ENCODE data around the gene GRM2.
"Not testable (repeated sequence)": the region's sequence is repeated elsewhere in the genome, so short reads cannot be mapped to it uniquely, and the experiment has no call there.

GRM2 gene

DNA sequence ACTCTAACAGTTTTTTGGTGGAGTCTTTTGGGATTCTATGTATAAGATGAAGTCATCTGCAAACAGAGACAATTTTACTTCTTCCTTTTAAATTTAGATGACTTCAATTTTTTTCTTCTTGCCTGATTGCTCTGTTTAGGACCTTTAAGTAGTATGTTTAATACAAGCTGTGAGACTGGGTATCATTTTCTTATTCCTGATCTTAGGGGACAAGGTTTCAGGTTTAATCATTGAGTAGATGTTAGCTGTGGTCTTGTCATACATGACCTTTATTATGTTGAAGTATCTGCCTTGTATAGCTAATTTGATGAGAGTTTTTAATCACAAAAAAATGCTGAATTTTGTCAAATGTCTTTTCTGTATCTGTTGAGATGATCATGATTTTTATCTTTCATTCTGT is 20.6 kb downstream of the GRM2 start:
- no peaks in the 10 kb centered on the region for H3K4me1 ChIP-seq (ENCODE audit: control insufficient read depth, insufficient read depth, low read length, poor library complexity, severe bottlenecking)
- no peaks in the 10 kb centered on the region for H3K9me3 ChIP-seq (ENCODE audit: control insufficient read depth, low read length)
- H3K36me3 ChIP-seq (ENCODE audit: control insufficient read depth, insufficient read depth, low read length), result no peaks in the 10 kb centered on the region
- H3K4me3 ChIP-seq (ENCODE audit: extremely low read depth, insufficient read depth, low read length, poor library complexity, severe bottlenecking), result no peak overlapping the region
- no peak overlapping the region for H3K27ac ChIP-seq (ENCODE audit: low read depth, low read length, severe bottlenecking)

DNA sequence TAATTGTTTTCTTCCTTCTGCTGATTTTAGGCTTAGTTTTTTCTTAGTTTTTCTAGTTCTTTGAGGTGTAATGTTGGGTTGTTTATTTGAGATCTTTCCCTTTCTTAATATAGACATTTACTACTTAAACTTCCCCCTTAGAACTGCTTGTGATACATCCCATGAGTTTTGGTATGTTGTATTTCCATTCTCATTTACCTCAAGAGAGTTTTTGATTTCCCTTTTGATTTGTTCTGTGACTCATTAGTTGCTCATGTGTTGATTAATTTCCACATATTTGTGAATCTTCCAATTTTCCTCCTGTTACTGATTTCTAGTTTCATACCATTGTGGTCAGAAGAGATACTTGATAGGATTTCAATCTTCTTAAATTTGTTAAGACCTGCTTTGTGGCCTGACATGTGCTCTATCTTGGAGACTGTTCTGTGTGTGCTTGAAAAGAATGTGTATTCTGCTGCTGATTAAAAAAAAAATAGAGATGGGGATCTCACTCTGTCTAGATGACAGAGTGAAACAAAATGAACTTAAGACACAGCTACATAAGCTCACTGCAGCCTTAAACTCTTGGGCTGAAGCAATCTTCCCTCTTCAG is 22.3 kb downstream of the GRM2 start:
- Histone ChIP-seq H3K36me3 (ENCODE audit: control insufficient read depth, insufficient read depth, low read length) (no peaks in the 10 kb centered on the region), H3K4me1 (ENCODE audit: control insufficient read depth, insufficient read depth, low read length, poor library complexity, severe bottlenecking) (no peaks in the 10 kb centered on the region), H3K27ac (ENCODE audit: low read depth, low read length, severe bottlenecking) (no peak overlapping the region), H3K4me3 (ENCODE audit: extremely low read depth, insufficient read depth, low read length, poor library complexity, severe bottlenecking) (no peak overlapping the region), H3K9me3 (ENCODE audit: control insufficient read depth, low read length) (no peaks in the 10 kb centered on the region)

DNA sequence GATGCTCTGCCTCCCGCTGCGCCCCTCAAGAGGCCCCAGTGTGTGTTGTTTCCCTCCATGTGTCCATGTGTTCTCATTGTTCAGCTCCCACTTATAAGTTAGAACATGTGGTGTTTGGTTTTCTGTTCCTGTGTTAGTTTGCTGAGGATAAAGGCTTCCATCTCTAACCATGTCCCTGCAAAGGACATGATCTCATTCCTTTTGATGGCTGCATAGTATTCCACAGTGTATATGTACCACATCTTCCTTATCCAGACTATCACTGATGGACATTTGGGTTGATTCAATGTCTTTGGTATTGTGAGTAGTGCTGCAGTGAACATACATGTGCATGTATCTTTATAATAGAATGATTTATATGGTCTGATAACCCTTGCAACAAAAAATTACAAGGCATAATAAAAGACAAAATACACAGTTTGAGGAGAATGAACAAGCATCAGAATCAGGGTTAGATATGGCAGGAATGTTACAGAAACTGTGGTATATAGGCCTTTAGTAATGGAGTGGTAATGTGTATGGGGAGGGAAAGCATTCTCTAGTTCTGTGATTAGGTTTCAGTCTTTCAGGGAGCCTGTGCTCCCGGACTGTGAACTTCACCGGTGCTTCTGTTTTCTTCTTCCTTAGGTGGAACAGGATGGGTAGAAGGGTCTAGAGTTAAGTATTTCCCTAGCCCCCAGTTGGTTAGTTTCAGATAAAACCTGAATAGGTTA is 27.1 kb downstream of the GRM2 start:
- no peak overlapping the region for H3K27ac ChIP-seq (ENCODE audit: low read depth, low read length, severe bottlenecking)
- WGBS, 2 experiments (ENCODE audit: insufficient coverage in 2 of 2), result 75 to 100% methylated on average over 2 to 4 of the region's 4 CpGs
- no peaks in the 10 kb centered on the region for H3K9me3 ChIP-seq (ENCODE audit: control insufficient read depth, low read length)
- no peaks in the 10 kb centered on the region for H3K4me1 ChIP-seq (ENCODE audit: control insufficient read depth, insufficient read depth, low read length, poor library complexity, severe bottlenecking)
- H3K4me3 ChIP-seq (ENCODE audit: extremely low read depth, insufficient read depth, low read length, poor library complexity, severe bottlenecking), result no peak overlapping the region
- H3K36me3 ChIP-seq (ENCODE audit: control insufficient read depth, insufficient read depth, low read length), result no peaks in the 10 kb centered on the region

DNA sequence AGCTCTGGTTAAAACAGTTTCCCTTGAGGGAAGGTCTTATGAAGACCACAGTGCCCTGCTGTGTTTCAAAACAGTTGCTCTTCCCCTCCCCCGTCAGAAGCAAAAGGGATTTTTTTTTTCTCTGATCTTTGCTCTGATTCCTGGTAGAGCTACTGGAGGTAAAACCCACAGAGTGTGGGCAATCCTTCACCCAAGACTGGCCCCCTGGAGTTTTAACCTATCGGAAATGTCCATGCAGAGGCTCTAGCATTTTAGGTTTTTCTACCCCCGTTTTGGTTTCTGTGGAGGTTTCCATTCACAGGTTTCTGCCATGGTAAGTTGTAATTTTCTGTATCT is 27.7 kb downstream of the GRM2 start:
- Histone ChIP-seq H3K4me1 (ENCODE audit: control insufficient read depth, insufficient read depth, low read length, poor library complexity, severe bottlenecking) (no peaks in the 10 kb centered on the region), H3K4me3 (ENCODE audit: extremely low read depth, insufficient read depth, low read length, poor library complexity, severe bottlenecking) (no peak overlapping the region), H3K27ac (ENCODE audit: low read depth, low read length, severe bottlenecking) (no peak overlapping the region), H3K36me3 (ENCODE audit: control insufficient read depth, insufficient read depth, low read length) (no peaks in the 10 kb centered on the region), H3K9me3 (ENCODE audit: control insufficient read depth, low read length) (no peaks in the 10 kb centered on the region)
- WGBS, 2 experiments (ENCODE audit: insufficient coverage in 2 of 2), result 40 to 44% methylated on average over 1 to 2 of the region's 3 CpGs

DNA sequence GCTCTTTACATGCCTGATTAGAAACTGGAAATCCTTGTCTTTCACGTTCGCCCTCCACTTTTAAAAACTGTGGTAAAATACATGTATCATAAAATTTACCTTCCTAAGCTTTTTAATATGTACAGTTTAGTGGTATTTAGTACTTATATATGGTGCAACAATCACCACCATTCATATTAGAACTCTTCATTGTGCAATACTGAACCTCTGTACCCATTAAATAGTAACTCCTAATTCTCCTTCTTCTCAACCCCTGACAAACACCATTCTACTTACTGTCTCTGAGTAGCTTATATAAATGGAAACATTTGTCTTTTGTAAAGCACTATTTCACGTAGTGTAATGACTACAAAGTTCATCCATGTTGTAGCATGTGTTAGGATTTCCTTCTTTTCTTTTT is 28.2 kb downstream of the GRM2 start:
- WGBS, 2 experiments (ENCODE audit: insufficient coverage in 2 of 2), result no CpG with 5 or more reads among the region's 3 CpGs
- no peak overlapping the region for H3K27ac ChIP-seq (ENCODE audit: low read depth, low read length, severe bottlenecking)

DNA sequence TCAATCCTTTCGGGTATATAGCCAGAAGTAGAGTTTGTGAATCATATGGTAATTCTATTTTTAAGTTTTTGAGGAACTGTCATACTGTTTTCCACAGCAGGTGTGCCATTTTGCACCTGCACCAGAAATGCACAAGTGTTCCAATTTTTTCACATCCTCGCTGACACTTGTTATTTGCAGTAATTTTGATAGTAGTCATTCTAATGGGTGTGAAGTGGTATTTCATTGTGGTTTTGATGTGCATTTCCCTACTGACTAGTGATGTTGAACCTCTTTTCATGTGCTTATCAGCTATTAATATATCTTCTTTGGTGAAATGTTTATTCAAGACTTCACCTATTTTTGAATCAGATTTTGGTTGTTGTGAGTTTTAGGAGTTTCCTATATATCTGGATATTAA is 29.1 kb downstream of the GRM2 start:
- H3K36me3 ChIP-seq (ENCODE audit: control insufficient read depth, insufficient read depth, low read length), result no peaks in the 10 kb centered on the region
- no peaks in the 10 kb centered on the region for H3K9me3 ChIP-seq (ENCODE audit: control insufficient read depth, low read length)
- H3K4me3 ChIP-seq (ENCODE audit: extremely low read depth, insufficient read depth, low read length, poor library complexity, severe bottlenecking), result no peak overlapping the region
- H3K27ac ChIP-seq (ENCODE audit: low read depth, low read length, severe bottlenecking), result no peak overlapping the region
- WGBS, 2 experiments (ENCODE audit: insufficient coverage in 2 of 2), result no CpG with 5 or more reads among the region's 2 CpGs
- no peaks in the 10 kb centered on the region for H3K4me1 ChIP-seq (ENCODE audit: control insufficient read depth, insufficient read depth, low read length, poor library complexity, severe bottlenecking)

More for the DNA sequence above, 28.2 kb downstream of the GRM2 start:
- Histone ChIP-seq H3K4me3 (ENCODE audit: extremely low read depth, insufficient read depth, low read length, poor library complexity, severe bottlenecking) (no peak overlapping the region), H3K36me3 (ENCODE audit: control insufficient read depth, insufficient read depth, low read length) (no peaks in the 10 kb centered on the region), H3K4me1 (ENCODE audit: control insufficient read depth, insufficient read depth, low read length, poor library complexity, severe bottlenecking) (no peaks in the 10 kb centered on the region), H3K9me3 (ENCODE audit: control insufficient read depth, low read length) (no peaks in the 10 kb centered on the region)

DNA sequence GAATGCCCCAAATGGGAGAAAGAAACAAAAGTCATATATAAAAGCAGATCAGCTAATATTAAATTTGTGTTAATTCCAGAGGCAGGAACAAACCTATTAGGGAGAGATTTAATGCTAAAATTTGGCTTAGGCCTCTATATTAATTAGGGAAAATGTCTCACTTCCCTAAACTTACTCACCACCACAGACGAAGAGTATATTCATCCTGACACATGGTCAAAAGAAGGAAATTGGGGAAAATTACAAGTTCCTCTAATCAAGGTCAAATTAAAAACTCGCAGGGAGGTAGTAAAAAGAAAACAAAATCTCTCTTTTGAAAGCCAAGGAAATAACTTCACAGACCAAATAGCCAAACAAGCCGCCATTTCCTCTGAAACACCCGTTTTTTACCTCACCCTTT is 32.2 kb downstream of the GRM2 start:
- WGBS, 2 experiments (ENCODE audit: insufficient coverage in 2 of 2), result no CpG with 5 or more reads among the region's 4 CpGs

DNA sequence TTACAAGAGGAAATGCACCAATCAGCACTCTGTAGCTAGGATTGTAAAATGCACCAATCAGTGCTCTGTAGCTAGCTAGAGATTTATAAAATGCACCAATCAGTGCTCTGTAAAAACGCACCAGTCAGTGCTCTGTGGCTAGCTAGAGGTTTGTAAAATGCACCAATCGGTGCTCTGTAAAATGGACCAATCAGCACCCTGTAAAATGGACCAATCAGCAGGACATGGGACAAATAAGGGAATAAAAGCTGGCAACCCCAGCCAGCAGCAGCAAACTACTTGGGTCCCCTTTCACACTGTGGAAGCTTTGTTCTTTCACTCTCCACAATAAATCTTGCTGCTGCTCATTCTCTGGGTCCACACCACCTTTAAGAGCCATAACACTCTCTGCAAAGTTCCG is 35.5 kb downstream of the GRM2 start:
- 93 to 100% methylated on average over 2 to 3 of the region's 3 CpGs for WGBS, 2 experiments (ENCODE audit: insufficient coverage in 2 of 2)
- H3K27ac ChIP-seq (ENCODE audit: low read depth, low read length, severe bottlenecking); H3K4me3 ChIP-seq (ENCODE audit: extremely low read depth, insufficient read depth, low read length, poor library complexity, severe bottlenecking); H3K9me3 ChIP-seq (ENCODE audit: control insufficient read depth, low read length); H3K36me3 ChIP-seq (ENCODE audit: control insufficient read depth, insufficient read depth, low read length); H3K4me1 ChIP-seq (ENCODE audit: control insufficient read depth, insufficient read depth, low read length, poor library complexity, severe bottlenecking): not testable (repeated sequence)

More for the DNA sequence above, 32.2 kb downstream of the GRM2 start:
- Histone ChIP-seq H3K4me1 (ENCODE audit: control insufficient read depth, insufficient read depth, low read length, poor library complexity, severe bottlenecking) (no peaks in the 10 kb centered on the region), H3K9me3 (ENCODE audit: control insufficient read depth, low read length) (no peaks in the 10 kb centered on the region), H3K36me3 (ENCODE audit: control insufficient read depth, insufficient read depth, low read length) (no peaks in the 10 kb centered on the region), H3K27ac (ENCODE audit: low read depth, low read length, severe bottlenecking) (no peak overlapping the region), H3K4me3 (ENCODE audit: extremely low read depth, insufficient read depth, low read length, poor library complexity, severe bottlenecking) (no peak overlapping the region)

DNA sequence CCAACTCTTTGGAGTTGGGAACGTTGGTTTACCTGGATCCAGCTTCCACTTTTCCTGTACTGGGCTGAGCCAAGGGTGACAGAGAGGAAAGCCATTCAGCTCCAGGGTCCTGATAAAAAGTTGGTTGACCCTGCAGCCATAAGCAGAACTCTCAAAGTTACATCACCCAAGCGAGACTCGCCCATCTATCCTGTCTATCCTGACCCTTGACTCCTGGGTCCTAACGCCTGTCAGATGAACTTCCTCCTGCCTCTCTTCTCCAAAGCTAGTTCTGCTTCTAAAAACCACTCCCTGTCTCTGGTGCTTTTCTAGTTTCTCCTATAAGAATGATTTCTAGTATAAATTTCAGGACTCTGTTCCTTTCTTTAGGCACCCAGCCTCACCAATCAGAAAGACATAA is 36.1 kb downstream of the GRM2 start:
- not testable (repeated sequence) for H3K4me1 ChIP-seq (ENCODE audit: control insufficient read depth, insufficient read depth, low read length, poor library complexity, severe bottlenecking); H3K27ac ChIP-seq (ENCODE audit: low read depth, low read length, severe bottlenecking); H3K4me3 ChIP-seq (ENCODE audit: extremely low read depth, insufficient read depth, low read length, poor library complexity, severe bottlenecking); H3K36me3 ChIP-seq (ENCODE audit: control insufficient read depth, insufficient read depth, low read length); H3K9me3 ChIP-seq (ENCODE audit: control insufficient read depth, low read length)
- 72 to 85% methylated on average over 3 to 4 of the region's 4 CpGs for WGBS, 2 experiments (ENCODE audit: insufficient coverage in 2 of 2)

DNA sequence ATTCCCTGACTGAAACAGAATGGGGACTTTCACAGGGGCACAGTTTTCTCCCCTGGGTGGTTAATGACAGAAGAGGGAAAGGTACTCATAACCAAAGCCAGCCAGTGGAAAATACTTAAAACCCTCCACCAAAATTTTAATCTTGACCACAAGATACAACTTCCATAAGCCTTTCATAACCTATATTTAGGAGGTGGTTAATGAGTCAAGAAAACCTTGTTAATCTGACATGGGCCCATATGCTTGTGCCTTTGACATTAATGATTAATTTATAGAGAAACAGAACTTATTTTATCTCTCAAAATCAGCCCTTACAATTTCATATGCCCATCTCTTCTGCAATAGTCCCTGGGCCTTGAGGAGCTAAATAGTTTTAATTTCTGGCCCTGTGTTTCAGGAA is 41.0 kb downstream of the GRM2 start:
- Histone ChIP-seq H3K9me3 (ENCODE audit: control insufficient read depth, low read length) (peaks cover 15% of the 10 kb centered on the region), H3K4me1 (ENCODE audit: control insufficient read depth, insufficient read depth, low read length, poor library complexity, severe bottlenecking) (no peaks in the 10 kb centered on the region), H3K27ac (ENCODE audit: low read depth, low read length, severe bottlenecking) (no peak overlapping the region), H3K4me3 (ENCODE audit: extremely low read depth, insufficient read depth, low read length, poor library complexity, severe bottlenecking) (no peak overlapping the region), H3K36me3 (ENCODE audit: control insufficient read depth, insufficient read depth, low read length) (no peaks in the 10 kb centered on the region)

DNA sequence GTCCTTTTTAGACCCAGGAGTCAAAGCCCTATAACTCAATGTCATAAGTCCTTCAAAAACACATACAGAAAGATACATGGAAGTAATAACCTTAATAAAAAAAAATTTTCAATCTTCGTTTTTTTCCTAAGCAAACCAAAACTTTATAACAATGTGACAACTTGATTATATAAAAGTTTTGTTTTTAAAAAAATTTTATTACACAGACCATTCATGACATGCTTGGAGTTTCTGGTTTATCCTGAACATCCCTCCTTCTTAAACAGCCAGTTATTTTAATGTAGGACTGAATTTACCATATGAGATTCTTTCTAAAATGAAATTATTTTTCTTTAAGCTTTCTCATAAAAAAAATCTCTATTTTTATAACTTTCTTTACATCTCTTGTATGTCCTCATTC is 41.5 kb downstream of the GRM2 start:
- peaks cover 15% of the 10 kb centered on the region for H3K9me3 ChIP-seq (ENCODE audit: control insufficient read depth, low read length)
- H3K27ac ChIP-seq (ENCODE audit: low read depth, low read length, severe bottlenecking), result no peak overlapping the region
- H3K4me3 ChIP-seq (ENCODE audit: extremely low read depth, insufficient read depth, low read length, poor library complexity, severe bottlenecking), result no peak overlapping the region
- no CpG with 5 or more reads among the region's 1 CpG for WGBS, 2 experiments (ENCODE audit: insufficient coverage in 2 of 2)
- H3K36me3 ChIP-seq (ENCODE audit: control insufficient read depth, insufficient read depth, low read length), result no peaks in the 10 kb centered on the region
- no peaks in the 10 kb centered on the region for H3K4me1 ChIP-seq (ENCODE audit: control insufficient read depth, insufficient read depth, low read length, poor library complexity, severe bottlenecking)
